Endothelial cell of umbilical vein (primary cell): ENCODE data around the gene FHOD3. TPM values are rescaled to one million over a fixed set of nuclear protein-coding genes. Genes with fewer than 3 reads are reported as not detected.

Experiments used
- BruUV-seq: library from RNA; stranded (reverse); fragments of 400-500 nt; replicated peaks from 2 replicates; lab custom pipeline; 2021; lab: Mats Ljungman, UMichigan
- CTCF ChIA-PET: fragments of 300-600, 350-600 bp; sonication (Branson Sonifier 250); formaldehyde crosslinking; loops from one replicate; lab custom pipeline; 2021; ENCODE audit warnings: antibody characterized with exemption, inconsistent platforms; lab: Charles Lee
- POLR2A ChIA-PET: fragments of 300-600, 350-600 bp; sonication (Branson Sonifier 250); formaldehyde crosslinking; loops from one replicate; lab custom pipeline; 2021; ENCODE audit warnings: antibody characterized with exemption, inconsistent platforms; lab: Charles Lee
- DNase-seq: peaks from one replicate; pipeline ENCODE4 v3.0.0-alpha.2; 2011; ENCODE audit warnings: low read depth, low spot score
- FAIRE-seq: peaks from 2 replicates; lab custom pipeline; 2011; peaks lifted over from hg19 to GRCh38; lab: Jason Lieb, UNC
- H2AFZ ChIP-seq: 2 replicates; pipeline ENCODE4 v1.6.0; 2012; ENCODE audit warnings: low read depth, low read length, control low read depth, inconsistent platforms
- H3K27ac ChIP-seq: 2 replicates; pipeline ENCODE4 v1.5.1; 2011; ENCODE audit warnings: low read depth, mild to moderate bottlenecking, control low read depth, low read length, moderate library complexity; ENCODE audit not compliant: insufficient read depth
- H3K27me3 ChIP-seq, 2 experiments: 2 replicates each; pipeline versions ENCODE4 v1.6.0 to v1.6.1; 2011; ENCODE audit warnings: low read length in 2 of 2, mixed read lengths in 1 of 2; ENCODE audit not compliant: control insufficient read depth in 2 of 2, insufficient read depth in 2 of 2
- H3K36me3 ChIP-seq, 2 experiments: 2 replicates in 1 of 2; 3 replicates in 1 of 2; pipeline ENCODE4 v1.5.1; 2011; ENCODE audit warnings: low read length in 2 of 2, mild to moderate bottlenecking in 1 of 2, moderate library complexity in 1 of 2; ENCODE audit not compliant: control insufficient read depth in 2 of 2, insufficient read depth in 2 of 2; ENCODE audit errors: extremely low read depth in 1 of 2
- H3K4me1 ChIP-seq: 3 replicates; pipeline ENCODE4 v1.5.1; 2011; ENCODE audit warnings: mild to moderate bottlenecking, low read length; ENCODE audit not compliant: control insufficient read depth, insufficient read depth; ENCODE audit errors: extremely low read depth
- H3K4me2 ChIP-seq: 2 replicates; pipeline ENCODE4 v1.6.1; 2011; ENCODE audit warnings: low read length, control low read depth, mixed read lengths; ENCODE audit not compliant: insufficient read depth
- H3K4me3 ChIP-seq, 3 experiments: fragments of 200-600 bp in 1 of 3; sonication (generic), shearing (Covaris generic) in 1 of 3; replicated peaks in 1 of 3; 2 replicates each; pipeline ENCODE4 v1.5.1; 2011 to 2016; ENCODE audit warnings: control low read depth in 3 of 3, low read length in 3 of 3, mild to moderate bottlenecking in 2 of 3, inconsistent platforms in 1 of 3, low read depth in 1 of 3, moderate library complexity in 1 of 3; ENCODE audit not compliant: insufficient read depth in 1 of 3
- H3K79me2 ChIP-seq: 2 replicates; pipeline ENCODE4 v1.6.0; 2012; ENCODE audit warnings: low read length, inconsistent platforms; ENCODE audit not compliant: control insufficient read depth, insufficient read depth
- H3K9ac ChIP-seq: replicated peaks from 2 replicates; pipeline ENCODE3; 2011; ENCODE audit warnings: low read length, control low read depth; ENCODE audit not compliant: insufficient read depth; ENCODE audit errors: extremely low read depth
- H3K9me1 ChIP-seq: replicated peaks from 3 replicates; pipeline ENCODE4 v1.6.0; 2011; ENCODE audit warnings: mild to moderate bottlenecking, low read length; ENCODE audit not compliant: control insufficient read depth, insufficient read depth; ENCODE audit errors: extremely low read depth
- H3K9me3 ChIP-seq: replicated peaks from 2 replicates; pipeline ENCODE4 v1.5.1; 2012; ENCODE audit warnings: low read length, inconsistent platforms; ENCODE audit not compliant: control insufficient read depth, insufficient read depth
- H4K20me1 ChIP-seq: replicated peaks from 2 replicates; pipeline ENCODE3; 2011; ENCODE audit warnings: mild to moderate bottlenecking, low read length; ENCODE audit not compliant: control insufficient read depth, insufficient read depth; ENCODE audit errors: extremely low read depth
- CTCF ChIP-seq, 2 donors: IDR thresholded peaks; 1 replicate in 1 of 2; 2 replicates in 1 of 2; pipeline ENCODE4 v1.5.1; 2011; ENCODE audit warnings: low read length in 2 of 2, mild to moderate bottlenecking in 2 of 2, moderate library complexity in 2 of 2, control low read depth in 1 of 2, inconsistent platforms in 1 of 2, low read depth in 1 of 2; ENCODE audit not compliant: insufficient read depth in 1 of 2; ENCODE audit errors: extremely low read depth in 1 of 2
- EZH2 ChIP-seq: IDR thresholded peaks from 2 replicates; pipeline ENCODE4 v1.6.1; 2012; ENCODE audit warnings: borderline replicate concordance, low read depth, mild to moderate bottlenecking, moderate library complexity, low read length, inconsistent platforms; ENCODE audit not compliant: severe bottlenecking
- FOS ChIP-seq: IDR thresholded peaks from 2 replicates; pipeline ENCODE4 v1.6.1; 2011; ENCODE audit warnings: mild to moderate bottlenecking, low read length, moderate library complexity, borderline replicate concordance; ENCODE audit not compliant: insufficient read depth
- GATA2 ChIP-seq: IDR thresholded peaks from 2 replicates; pipeline ENCODE4 v1.7.0; 2011; ENCODE audit warnings: low read depth, mild to moderate bottlenecking, moderate library complexity, mixed read lengths, low read length; ENCODE audit not compliant: insufficient read length, insufficient read depth
- JUN ChIP-seq: IDR thresholded peaks from 2 replicates; pipeline ENCODE4 v1.6.1; 2011; ENCODE audit warnings: borderline replicate concordance, low read depth; ENCODE audit not compliant: insufficient read length, insufficient read depth
- MAX ChIP-seq: IDR thresholded peaks from 2 replicates; pipeline ENCODE4 v1.6.1; 2011; ENCODE audit not compliant: insufficient read depth, insufficient read length
- MYC ChIP-seq: IDR thresholded peaks from one replicate; pipeline ENCODE4 v1.6.1; 2011; ENCODE audit warnings: mild to moderate bottlenecking, low read depth, low read length
- POLR2A ChIP-seq: IDR thresholded peaks from 2 replicates; pipeline ENCODE4 v1.6.1; 2012; ENCODE audit warnings: low read depth, mild to moderate bottlenecking, control low read depth, low read length
- POLR2AphosphoS5 ChIP-seq: IDR thresholded peaks from 2 replicates; pipeline ENCODE4 v1.6.1; 2012; ENCODE audit warnings: low read depth, mild to moderate bottlenecking, control low read depth, low read length, moderate library complexity; ENCODE audit not compliant: insufficient read depth
- dilution Hi-C: fragments of 300-500 bp; cut with MboI; formaldehyde crosslinking; loops from one replicate; pipeline ENCODE4 v1.15.0; 2019; ENCODE audit warnings: low sequenced_read_pairs; ENCODE audit not compliant: extremely low pct_ligation_motif_present
- intact Hi-C: fragments of 100-400 bp; cut with micrococcal nuclease; formaldehyde crosslinking; loops from one replicate; pipeline ENCODE4 v1.10.0; 2022
- polyA plus RNA-seq, 4 experiments: library from polyadenylated mRNA; depleted of rRNA in 3 of 4; stranded (reverse) in 3 of 4; unstranded in 1 of 4; fragments of >200 nt; gene quantifications; 2 replicates each; pipeline versions ENCODE4 v1.2.1 to v1.2.3, GENCODE V29; 2011 to 2012; ENCODE audit warnings: missing spikeins in 1 of 4
- total RNA-seq: library from RNA; stranded (reverse); gene quantifications from 2 replicates; pipeline ENCODE4 v1.2.3, GENCODE V29; 2021

The FHOD3 gene
- total and polyA plus RNA-seq, 2 donors (not counting 3 experiments of a cell fraction or from before 2014, with no cell fraction given): 0.06 to 1.5 TPM

GRCh38 chr18:36808681-36809080, 511.2 kb downstream of the FHOD3 start:
- no peak for FAIRE-seq
- POLR2A ChIA-PET: no interaction called here

More at GRCh38 chr18:36808681-36809080, 511.2 kb downstream of the FHOD3 start:
- H2AFZ ChIP-seq: no peak overlapping the region
- no peaks in the 10 kb centered on the region for H3K9me3 ChIP-seq
- H3K4me1 ChIP-seq: no peaks in the 10 kb centered on the region
- H3K79me2 ChIP-seq: peaks cover 4% of the 10 kb centered on the region
- H3K9ac ChIP-seq: no peak overlapping the region
- intact Hi-C loops: loop anchor here (1.0 to 5.0 kb wide), 3 partner anchors 39 to 711 kb away; no protein-coding TSS in a partner anchor
- H3K4me3 ChIP-seq: no peak overlapping the region
- no peak overlapping the region for H3K4me2 ChIP-seq
- TF ChIP-seq GATA2 (no peak), CTCF (IDR thresholded peaks at IDR 0.05; ENCODE audit: extremely low read depth in 1 of 2, insufficient read depth in 1 of 2, low read depth in 1 of 2, low read length in 2 of 2) (no peak), EZH2 (no peak), MYC (no peak), POLR2A (no peak), FOS (no peak), POLR2AphosphoS5 (no peak), MAX (no peak), JUN (no peak)
- CTCF ChIA-PET: interaction anchor here (0.6 to 3.6 kb wide), 6 partner anchors 10 to 121 kb away, joined by 3 to 47 read pairs (median 4); no protein-coding TSS in a partner anchor
- H3K9me1 ChIP-seq: no peaks in the 10 kb centered on the region
- no TSS peak for BruUV-seq
- no peak for DNase-seq
- H3K27ac ChIP-seq: no peak overlapping the region
- H4K20me1 ChIP-seq: no peaks in the 10 kb centered on the region
- H3K36me3 ChIP-seq: peaks cover 12 to 33% of the 10 kb centered on the region in 2 experiments
- no peaks in the 10 kb centered on the region for H3K27me3 ChIP-seq
- dilution Hi-C loops: no loop called here
